IPS-15b (cell line): ENCODE measurements around the gene ST6GALNAC5.
"Not testable (repeated sequence)": the region's sequence is repeated elsewhere in the genome, so short reads cannot be mapped to it uniquely, and the experiment has no call there.

ENCODE experiments used
- H3K27me3 ChIP-seq: one replicate; pipeline ENCODE4 v1.6.1; 2013; ENCODE audit warnings: low read length; ENCODE audit not compliant: control insufficient read depth, insufficient read depth
- H3K36me3 ChIP-seq: one replicate; pipeline ENCODE4 v1.6.1; 2013; ENCODE audit warnings: low read length; ENCODE audit not compliant: control insufficient read depth, insufficient read depth
- H3K4me1 ChIP-seq: one replicate; pipeline ENCODE4 v1.6.1; 2013; ENCODE audit warnings: mild to moderate bottlenecking, low read length; ENCODE audit not compliant: control insufficient read depth, insufficient read depth
- H3K4me3 ChIP-seq: one replicate; pipeline ENCODE4 v1.5.1; 2013; ENCODE audit warnings: low read depth, low read length
- H3K9ac ChIP-seq: one replicate; pipeline ENCODE4 v1.6.1; 2013; ENCODE audit warnings: low read depth, mild to moderate bottlenecking, low read length
- H3K9me3 ChIP-seq: one replicate; pipeline ENCODE4 v1.6.1; 2013; ENCODE audit warnings: mild to moderate bottlenecking, low read length; ENCODE audit not compliant: control insufficient read depth, insufficient read depth

Gene ST6GALNAC5

DNA sequence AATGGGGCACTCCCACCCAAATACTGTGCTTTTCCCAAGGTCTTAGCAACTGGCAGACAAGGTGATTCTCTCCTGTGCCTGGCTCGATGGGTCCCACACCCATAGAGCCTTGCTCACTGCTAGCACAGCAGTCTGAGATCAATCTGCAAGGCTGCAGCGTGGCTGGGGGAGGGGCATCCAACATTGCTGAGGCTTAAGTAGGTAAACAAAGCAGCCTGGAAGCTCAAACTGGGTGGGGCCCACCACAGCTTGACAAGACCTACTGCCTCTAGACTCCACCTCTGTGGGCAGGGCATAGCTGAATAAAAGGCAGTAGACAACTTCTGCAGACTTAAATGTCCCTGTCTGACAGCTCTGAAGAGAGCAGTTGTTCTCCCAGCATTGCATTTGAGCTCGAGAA lies 114.0 kb downstream of the ST6GALNAC5 start:
- not testable (repeated sequence) for H3K27me3 ChIP-seq, H3K4me3 ChIP-seq, H3K9me3 ChIP-seq, H3K4me1 ChIP-seq, H3K36me3 ChIP-seq, H3K9ac ChIP-seq

DNA sequence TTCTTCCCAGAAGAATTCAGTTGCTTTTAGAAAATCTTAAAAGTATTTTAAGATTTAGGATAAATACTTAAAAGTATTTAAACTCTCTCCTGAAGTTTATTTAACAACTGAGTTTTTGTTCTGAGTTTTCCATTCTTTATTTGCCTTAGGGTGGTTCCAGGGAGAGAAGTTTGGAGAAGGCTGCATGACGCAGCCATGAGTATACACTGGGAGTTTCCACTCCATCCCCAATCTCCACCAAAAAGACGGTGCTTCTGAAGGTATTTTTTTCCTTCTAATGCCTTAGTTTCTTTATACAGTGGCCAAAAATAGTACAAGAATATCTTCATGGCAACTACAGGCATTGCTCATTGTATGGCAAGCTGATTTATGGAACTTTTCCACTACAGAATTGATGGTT lies 122.7 kb downstream of the ST6GALNAC5 start:
- no peaks in the 10 kb centered on the region for H3K27me3 ChIP-seq

GRCh38 chr1:76993036-76993435 lies 125.8 kb downstream of the ST6GALNAC5 start:
- Histone ChIP-seq H3K9me3 (no peaks in the 10 kb centered on the region), H3K36me3 (no peaks in the 10 kb centered on the region), H3K4me1 (no peaks in the 10 kb centered on the region), H3K9ac (no peak overlapping the region), H3K4me3 (no peak overlapping the region), H3K27me3 (no peaks in the 10 kb centered on the region)

More for the DNA sequence above, 122.7 kb downstream of the ST6GALNAC5 start:
- Histone ChIP-seq H3K9me3 (no peaks in the 10 kb centered on the region), H3K4me1 (no peaks in the 10 kb centered on the region), H3K36me3 (no peaks in the 10 kb centered on the region), H3K4me3 (no peak overlapping the region), H3K9ac (no peak overlapping the region)

DNA sequence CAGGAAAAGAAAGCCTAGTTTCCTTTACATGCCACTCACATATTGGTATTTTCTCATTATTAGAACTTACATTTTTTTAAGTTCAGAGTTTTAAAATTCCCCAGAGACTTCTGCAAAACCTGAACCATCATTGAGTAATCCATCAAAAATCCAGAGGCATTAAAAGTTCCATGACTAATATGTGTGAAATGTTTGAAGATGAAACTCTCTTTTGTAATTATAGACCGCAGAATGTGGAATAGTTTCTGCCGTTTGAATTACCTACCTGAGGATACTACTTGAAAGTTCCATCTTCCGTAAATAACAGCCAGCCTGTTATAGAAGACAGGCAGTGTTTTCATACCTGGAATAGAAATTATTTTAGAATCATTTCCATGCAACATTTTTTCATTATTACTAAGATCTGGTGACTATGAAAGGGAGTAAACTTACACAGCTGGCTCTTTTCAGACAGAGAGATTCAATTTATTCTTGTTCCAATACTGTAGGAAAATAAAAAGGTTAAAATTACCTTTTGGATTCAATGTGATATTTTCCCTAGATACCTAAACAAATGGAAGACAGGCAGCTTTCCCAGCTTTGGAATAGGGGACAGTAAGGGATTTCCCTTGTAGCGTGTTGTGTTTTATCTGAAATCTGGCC lies 131.4 kb downstream of the ST6GALNAC5 start:
- Histone ChIP-seq H3K4me3 (no peak overlapping the region), H3K27me3 (no peaks in the 10 kb centered on the region), H3K9me3 (no peaks in the 10 kb centered on the region), H3K9ac (no peak overlapping the region), H3K36me3 (no peaks in the 10 kb centered on the region), H3K4me1 (no peaks in the 10 kb centered on the region)

DNA sequence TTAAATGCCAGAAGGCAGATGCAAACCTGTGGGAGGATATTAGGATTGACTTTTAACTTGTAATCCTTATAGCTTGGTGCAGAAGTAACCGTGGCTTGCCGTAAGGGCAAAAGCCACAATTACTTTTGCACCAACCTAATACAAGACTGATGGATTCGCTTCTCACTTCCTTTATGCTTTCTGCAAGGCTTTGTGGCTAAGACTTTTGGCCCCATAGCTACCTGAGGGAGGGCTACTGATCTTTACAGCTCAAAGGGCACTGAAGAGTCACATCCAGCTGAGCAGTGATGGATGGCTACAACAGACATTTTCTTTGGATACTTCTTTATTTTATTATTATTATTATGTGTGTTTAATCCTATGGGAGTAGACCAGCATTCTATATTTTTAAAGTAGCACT lies 140.4 kb downstream of the ST6GALNAC5 start:
- H3K9ac ChIP-seq, result no peak overlapping the region
- no peaks in the 10 kb centered on the region for H3K9me3 ChIP-seq
- no peaks in the 10 kb centered on the region for H3K4me1 ChIP-seq
- H3K27me3 ChIP-seq, result no peaks in the 10 kb centered on the region
- H3K4me3 ChIP-seq, result no peak overlapping the region
- H3K36me3 ChIP-seq, result no peaks in the 10 kb centered on the region

- H3K9ac ChIP-seq, result no peak overlapping the region
- H3K9me3 ChIP-seq, result no peaks in the 10 kb centered on the region
- H3K27me3 ChIP-seq, result no peaks in the 10 kb centered on the region
- peaks cover 2% of the 10 kb centered on the region for H3K4me1 ChIP-seq
- H3K36me3 ChIP-seq, result no peaks in the 10 kb centered on the region
- no peak overlapping the region for H3K4me3 ChIP-seq
Measured at GRCh38 chr1:77010937-77011336, 143.7 kb downstream of the ST6GALNAC5 start.

DNA sequence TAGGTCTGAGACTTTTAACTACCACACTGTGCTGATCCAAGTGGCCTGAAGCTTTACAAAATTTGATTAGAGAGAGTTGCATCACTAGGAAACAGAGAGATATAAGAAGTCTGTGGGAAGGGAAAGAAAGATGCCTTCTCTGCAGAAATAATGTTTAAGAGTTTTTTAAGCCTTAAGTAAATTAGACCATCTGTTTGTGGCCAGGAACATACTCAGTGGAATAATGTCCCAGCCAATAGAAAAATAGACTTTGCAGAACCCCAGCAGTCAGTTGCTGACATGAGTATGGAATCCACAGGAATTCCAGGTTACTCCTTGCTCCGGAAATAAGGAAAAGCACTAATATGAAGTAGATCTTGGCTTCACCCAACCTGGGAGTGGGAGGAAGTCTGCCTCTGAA lies 144.8 kb downstream of the ST6GALNAC5 start:
- H3K9me3 ChIP-seq, result no peaks in the 10 kb centered on the region
- H3K4me1 ChIP-seq, result peaks cover 2% of the 10 kb centered on the region

GRCh38 chr1:77014073-77014788 lies 147.0 kb downstream of the ST6GALNAC5 start:
- Histone ChIP-seq H3K36me3 (no peaks in the 10 kb centered on the region), H3K4me3 (no peak overlapping the region), H3K9ac (no peak overlapping the region), H3K27me3 (no peaks in the 10 kb centered on the region), H3K9me3 (no peaks in the 10 kb centered on the region), H3K4me1 (peaks cover 4% of the 10 kb centered on the region)

More for the DNA sequence above, 144.8 kb downstream of the ST6GALNAC5 start:
- Histone ChIP-seq H3K9ac (no peak overlapping the region), H3K4me3 (no peak overlapping the region), H3K27me3 (no peaks in the 10 kb centered on the region), H3K36me3 (no peaks in the 10 kb centered on the region)

DNA sequence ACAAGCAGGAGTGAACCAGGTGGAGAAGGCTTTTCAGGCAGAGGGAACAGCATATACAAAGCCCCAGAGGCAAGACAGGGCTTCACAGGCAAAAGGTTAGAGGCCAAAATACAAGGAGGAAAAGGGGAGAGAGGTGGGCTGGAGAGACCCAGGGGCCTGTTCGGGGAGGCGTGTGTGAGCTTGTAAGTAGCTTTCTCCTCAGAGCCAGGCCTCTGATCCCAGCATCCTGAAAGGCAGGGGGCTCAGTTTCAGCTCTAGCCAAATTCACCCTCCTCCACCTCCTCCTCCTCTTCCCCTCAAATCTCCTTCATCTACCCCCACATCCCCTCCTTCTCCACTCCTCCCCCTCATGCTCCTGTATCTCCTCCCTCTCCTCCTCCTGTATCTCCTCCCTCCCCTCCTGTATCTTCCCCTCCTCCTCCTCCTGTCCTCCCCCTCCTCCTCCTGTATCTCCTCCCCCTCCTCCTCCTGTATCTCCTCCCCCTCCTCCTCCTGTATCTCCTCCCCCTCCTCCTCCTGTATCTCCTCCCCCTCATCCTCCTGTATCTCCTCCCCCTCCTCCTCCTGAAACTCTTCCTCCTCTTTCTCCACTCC lies 148.6 kb downstream of the ST6GALNAC5 start:
- Histone ChIP-seq H3K9ac (no peak overlapping the region), H3K27me3 (no peaks in the 10 kb centered on the region), H3K36me3 (no peaks in the 10 kb centered on the region), H3K4me3 (no peak overlapping the region), H3K9me3 (no peaks in the 10 kb centered on the region), H3K4me1 (peaks cover 4% of the 10 kb centered on the region)

DNA sequence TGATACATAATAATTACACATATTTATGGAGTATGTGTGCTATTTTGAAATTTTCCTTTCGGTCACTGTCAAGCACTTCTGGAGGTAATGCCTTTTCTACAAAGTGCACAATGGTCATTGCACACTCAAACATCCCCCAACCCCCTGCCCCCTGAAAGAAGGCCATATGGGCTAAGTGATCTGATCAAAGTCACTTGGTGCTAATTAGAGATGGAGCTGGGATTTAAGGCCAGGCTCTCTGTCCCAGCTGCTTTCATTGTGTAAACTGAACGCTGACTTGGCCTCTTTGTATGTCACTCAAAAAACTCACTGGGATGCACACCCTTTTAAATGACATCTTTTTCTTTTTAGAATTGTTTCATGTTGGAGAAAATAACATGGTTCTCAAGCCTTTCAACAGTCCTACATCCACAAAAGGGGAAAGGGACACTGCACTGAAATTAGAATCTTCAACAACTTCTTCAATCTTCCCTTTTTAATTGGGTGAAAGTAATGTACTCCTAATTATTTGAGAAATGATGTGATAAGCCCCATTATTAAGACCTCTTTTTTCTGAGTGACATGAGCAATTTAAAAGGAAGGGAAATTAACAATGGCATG lies 149.2 kb downstream of the ST6GALNAC5 start:
- no peaks in the 10 kb centered on the region for H3K27me3 ChIP-seq
- H3K4me3 ChIP-seq, result no peak overlapping the region
- no peak overlapping the region for H3K9ac ChIP-seq
- peaks cover 4% of the 10 kb centered on the region for H3K4me1 ChIP-seq
- H3K36me3 ChIP-seq, result no peaks in the 10 kb centered on the region
- no peaks in the 10 kb centered on the region for H3K9me3 ChIP-seq

- no peaks in the 10 kb centered on the region for H3K27me3 ChIP-seq
Measured at GRCh38 chr1:77018311-77018710, 151.0 kb downstream of the ST6GALNAC5 start.

DNA sequence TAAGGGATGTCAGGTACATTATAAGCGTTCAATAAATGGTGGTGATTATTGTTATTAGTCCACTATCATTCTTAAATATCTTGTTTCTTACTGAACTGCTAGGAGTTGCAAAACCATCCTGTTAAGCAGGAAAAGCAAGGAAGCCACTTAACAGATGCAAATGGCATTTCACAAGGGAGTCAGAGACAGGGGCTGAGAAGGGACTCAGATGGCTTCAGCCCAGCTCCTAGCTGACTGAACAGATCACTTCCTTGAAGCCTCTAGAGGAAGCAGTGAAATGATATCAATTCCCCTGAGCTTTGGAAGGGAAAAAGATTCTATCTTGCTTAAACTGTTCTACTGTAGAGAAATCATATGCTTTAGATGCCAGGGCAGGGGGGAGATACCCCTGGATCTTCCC lies 151.5 kb downstream of the ST6GALNAC5 start:
- Histone ChIP-seq H3K9ac (no peak overlapping the region), H3K36me3 (no peaks in the 10 kb centered on the region), H3K27me3 (no peaks in the 10 kb centered on the region), H3K4me3 (no peak overlapping the region), H3K9me3 (no peaks in the 10 kb centered on the region), H3K4me1 (peaks cover 4% of the 10 kb centered on the region)

More at GRCh38 chr1:77018311-77018710, 151.0 kb downstream of the ST6GALNAC5 start:
- Histone ChIP-seq H3K36me3 (no peaks in the 10 kb centered on the region), H3K9me3 (no peaks in the 10 kb centered on the region), H3K9ac (no peak overlapping the region), H3K4me3 (no peak overlapping the region), H3K4me1 (peaks cover 4% of the 10 kb centered on the region)
